HT1080 (cell line): Measurements from ENCODE around the gene UBE2C. TPM values are rescaled to one million over a fixed set of nuclear protein-coding genes. Genes with fewer than 3 reads are reported as not detected.
"Not testable (repeated sequence)": the region's sequence is repeated elsewhere in the genome, so short reads cannot be mapped to it uniquely, and the experiment has no call there.

Experiments
- DNase-seq: peaks from one replicate; pipeline ENCODE4 v3.0.0-alpha.2; 2015; ENCODE audit warnings: low read depth
- total RNA-seq: library from RNA; depleted of rRNA; stranded (reverse); fragments of >200 nt; shearing (Covaris generic); gene quantifications from 2 replicates; pipeline ENCODE4 v1.2.3, GENCODE V29; 2014

UBE2C gene
- total RNA-seq, 1 experiment from 2014 or later: 392 TPM

DNA sequence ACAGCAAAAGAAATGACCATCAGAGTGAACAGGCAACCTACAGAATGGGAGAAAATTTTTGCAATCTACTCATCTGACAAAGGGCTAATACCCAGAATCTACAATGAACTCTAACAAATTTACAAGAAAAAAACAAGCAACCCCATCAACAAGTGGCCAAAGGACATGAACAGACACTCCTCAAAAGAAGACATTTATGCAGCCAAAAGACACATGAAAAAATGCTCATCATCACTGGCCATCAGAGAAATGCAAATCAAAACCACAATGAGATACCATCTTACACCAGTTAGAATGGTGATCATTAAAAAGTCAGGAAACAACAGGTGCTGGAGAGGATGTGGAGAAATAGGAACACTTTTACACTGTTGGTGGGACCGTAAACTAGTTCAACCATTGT is 14.9 kb upstream of the UBE2C start:
- DNase-seq: not testable (repeated sequence)

DNA sequence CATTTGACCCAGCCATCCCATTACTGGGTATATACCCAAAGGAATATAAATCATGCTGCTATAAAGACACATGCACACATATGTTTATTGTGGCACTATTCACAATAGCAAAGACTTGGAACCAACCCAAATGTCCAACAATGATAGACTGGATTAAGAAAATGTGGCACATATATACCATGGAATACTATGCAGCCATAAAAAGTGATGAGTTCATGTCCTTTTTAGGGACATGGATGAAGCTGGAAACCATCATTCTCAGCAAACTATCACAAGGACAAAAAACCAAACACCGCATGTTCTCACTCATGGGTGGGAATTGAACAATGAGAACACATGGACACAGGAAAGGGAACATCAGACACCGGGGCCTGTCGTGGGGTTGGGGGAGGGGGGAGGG is 14.5 kb upstream of the UBE2C start:
- DNase-seq: not testable (repeated sequence)

DNA sequence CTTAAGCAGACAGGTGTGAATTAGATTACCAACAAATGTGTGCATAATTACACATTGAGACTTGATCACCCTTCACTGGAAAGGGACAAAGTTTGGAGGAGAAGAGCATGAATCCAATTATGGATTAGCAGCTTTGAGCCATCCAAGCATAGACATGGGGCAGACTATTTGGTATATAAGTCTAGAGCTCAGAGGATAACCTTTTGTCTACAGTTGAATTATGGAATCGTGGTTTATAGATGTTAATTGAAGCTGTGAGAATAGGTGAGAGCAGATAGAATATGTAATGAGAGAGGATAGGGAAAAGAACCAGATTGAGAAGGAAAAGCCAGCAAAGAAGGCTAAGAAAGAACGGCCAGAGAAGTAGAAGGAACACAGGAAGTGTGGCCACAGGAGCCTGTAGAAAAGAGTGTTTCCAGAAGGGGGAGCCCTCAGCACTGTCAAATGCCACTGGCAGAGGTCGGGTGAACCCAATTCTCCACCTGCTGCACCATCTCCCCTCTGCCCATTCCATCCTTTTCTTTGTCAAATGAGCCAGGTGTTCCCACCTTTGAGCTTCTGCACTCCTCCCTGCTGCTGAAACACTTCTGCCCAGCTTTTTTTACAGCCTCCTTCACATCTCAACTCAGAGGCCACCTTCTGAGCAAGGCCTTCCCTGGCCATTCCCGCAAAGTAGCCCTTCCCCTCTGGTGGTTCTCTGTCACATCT is 13.4 kb upstream of the UBE2C start:
- peak; percentile 63 for DNase-seq

DNA sequence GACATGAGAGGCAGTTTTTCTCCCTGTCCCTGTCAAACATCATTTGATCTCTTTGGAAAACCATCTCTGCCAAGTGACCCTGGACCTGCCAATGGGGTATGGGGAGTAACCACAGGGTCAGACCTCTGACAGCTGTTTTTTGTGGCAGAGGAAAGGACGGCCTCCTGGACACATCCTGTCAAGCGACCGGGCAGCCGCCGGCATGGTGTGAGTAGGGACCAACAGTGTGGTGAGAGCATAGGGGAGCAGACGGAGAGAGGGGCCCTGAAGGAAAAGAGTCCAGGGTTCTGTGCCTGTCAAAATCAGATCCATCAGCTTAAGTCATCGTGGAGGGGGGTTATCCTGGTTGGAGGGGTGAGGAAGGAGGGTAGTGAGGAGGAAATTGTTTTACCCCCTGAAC is 10.6 kb upstream of the UBE2C start:
- no peak for DNase-seq

DNA sequence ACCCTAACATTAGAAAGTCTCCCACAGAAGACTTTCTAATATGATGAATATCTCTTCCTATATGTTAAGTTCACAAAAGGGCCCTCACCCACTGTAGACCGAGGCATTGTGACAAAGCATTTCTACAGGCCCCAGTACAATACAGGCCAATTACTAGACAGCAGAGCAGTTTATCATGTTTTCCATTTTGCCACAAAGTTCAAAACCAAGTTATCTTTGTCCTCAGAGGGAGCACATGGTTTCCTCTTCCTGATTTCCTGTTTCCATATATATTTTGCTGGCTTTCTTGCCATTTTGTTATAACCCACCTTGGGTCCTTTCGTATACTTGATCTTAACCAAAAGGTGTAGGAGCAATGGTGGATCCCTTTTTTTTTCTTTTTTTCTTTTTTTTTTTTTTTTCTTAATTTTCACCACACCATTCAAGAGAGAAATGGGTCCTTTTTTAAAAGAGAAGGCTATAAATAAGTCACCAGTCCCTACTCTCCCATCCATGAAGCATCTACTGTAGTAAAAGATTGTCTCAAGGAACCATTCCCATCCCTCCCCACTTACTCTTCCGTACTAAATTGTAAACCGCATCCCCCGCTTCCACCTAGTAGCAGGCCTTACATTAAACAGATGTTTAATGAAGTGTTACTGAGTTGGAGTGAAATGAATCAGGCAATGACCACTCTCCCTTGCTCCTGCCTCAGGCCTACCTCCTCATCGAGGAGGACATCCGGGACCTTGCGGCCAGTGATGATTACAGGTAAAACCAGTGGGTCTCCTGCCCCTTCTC is 2.1 kb upstream of the UBE2C start:
- no peak for DNase-seq

DNA sequence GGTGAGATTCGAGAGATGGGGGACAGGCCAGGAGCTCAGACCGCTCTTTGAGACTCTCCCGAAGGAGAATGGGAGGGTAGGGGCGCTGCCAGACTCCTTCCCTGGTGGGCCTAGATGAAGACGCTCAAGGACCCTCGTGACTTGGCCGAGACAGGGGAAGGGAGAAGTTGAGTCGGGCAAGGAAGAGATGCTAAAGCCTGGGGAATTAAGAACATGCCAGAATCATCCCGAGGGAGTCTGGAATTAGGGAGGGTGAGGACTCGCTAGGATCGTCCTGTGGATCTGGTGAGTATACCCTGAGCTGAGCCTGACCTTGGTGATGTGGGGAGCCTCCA is 529 bp downstream of the UBE2C start:
- no peak for DNase-seq

DNA sequence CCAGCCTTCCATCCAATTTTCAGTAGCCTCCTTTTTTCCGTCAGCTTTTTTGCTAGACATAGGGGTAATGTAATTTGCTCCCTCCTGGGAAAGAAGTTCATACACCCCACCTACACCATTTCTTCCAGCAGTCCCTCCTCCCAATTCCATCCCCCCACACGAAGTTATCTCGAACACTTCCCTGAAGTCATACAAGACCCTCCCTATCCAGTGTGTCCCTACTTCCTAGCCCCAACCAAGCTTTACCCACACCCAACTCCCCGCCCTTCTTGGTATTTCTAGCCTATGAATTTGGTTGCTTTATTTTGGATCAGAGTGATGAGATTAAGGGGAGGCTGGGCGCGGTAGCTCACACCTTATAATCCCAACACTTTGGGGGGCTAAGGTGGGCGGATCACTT is 1.0 kb downstream of the UBE2C start:
- no peak for DNase-seq

DNA sequence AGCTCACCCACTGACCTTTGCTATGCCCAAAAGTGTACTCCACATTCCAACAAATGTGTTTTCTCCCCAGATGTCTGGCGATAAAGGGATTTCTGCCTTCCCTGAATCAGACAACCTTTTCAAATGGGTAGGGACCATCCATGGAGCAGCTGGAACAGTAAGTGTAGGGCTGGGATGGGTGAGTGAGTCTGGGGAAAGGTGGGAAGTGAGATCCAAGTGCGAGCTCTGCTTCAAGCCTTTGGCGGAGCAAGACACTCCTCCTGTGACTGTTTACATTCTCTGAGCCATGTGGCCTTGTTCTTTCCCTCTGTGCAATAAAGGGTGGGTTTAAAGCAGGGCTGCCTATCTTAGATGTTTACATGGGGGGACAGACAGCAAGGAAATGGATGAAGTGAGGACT is 1.9 kb downstream of the UBE2C start:
- no peak for DNase-seq

DNA sequence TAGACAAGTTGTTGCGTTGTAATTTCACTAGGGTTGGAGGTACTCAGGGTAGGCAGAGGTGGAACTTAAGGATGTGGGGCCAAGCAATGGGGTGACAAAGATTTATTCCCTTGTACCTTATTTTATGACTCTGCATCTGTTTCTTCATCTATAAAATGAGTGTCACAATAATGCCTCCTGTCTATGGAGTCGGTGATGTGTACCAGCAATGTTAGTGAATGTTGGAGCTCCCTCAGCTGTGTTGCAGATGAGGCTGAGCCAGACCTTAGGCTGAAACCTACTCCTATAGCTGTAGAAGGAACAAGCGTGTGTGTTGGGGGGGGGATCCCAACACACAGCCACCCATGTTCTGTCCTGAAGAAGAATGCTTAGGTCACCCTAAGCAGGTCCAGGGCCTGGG is 4.5 kb downstream of the UBE2C start:
- DNase-seq: no peak

DNA sequence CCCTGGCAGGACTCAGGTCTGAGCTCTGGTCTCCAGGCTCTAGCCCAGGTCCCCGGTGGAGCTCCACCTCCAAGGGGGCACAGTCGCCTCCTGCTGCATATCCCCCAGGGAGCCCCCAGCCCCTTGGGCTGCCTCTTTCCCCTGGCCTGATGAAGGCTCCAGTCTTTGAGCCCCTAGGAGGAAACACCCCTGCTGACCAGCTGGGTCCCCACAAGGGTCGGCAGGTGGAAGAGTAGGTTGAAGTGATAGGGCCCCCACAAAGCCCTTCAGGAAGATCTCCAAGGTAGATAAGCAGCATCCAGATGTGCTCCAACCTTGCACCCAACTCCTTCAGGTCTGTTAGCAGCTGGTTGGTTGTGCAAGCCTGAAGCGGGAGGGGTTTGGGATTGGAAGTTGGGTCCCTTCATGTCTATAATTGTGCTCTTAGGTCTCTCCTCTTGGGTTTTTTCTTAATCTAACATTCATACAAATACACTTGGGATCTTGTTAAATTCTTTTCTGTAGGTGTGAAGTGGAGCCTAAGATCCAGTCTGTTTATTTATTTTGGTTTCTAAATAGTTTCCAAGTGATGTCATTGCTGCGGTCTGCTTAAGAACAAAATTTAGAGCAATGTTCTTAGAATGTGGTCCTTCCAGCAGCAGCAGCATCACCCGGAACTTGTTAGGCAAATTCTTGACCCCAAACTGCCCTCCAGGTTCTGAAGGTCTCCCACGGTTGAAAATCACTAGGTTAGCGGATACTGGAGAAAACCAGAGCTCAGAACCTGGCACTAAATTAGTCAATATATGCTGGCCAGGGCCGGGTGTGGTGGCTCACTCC is 5.1 kb downstream of the UBE2C start:
- peak; percentile 70 for DNase-seq

DNA sequence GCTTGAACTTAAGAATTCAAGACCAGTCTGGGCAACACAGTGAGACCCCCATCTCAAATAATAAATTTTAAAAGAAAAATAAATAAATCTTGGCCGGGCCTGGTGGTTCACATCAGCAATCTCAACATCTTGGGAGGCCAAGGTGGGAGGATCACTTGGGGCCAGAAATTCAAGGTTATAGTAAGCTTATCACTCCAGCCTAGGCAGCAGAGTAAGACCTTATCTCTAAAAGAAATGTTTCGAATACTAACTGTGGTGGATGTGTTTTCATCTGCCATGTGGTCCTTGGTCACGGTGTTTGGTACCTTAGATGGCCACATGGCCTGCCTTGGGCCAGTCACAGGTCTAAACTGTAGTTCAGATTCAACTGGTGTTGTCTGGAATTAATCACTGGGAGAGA is 5.8 kb downstream of the UBE2C start:
- no peak for DNase-seq

DNA sequence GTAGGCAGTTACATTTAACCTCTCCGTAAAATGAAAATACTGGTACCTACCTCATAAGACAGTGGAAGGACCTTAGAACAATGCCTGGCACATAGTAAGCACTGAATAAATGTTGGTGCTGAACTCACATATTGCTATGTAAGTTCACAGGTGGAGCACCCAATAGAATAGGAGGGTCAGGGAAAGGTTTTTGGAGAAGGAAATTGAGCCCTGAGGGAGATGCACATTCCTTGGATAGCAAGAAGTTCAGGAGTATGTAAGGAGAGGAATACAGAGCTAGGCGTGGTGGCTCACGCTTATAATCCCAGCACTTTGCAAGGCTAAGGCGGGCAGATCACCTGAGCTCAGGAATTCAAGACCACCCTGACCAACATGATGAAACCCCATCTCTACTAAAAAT is 7.0 kb downstream of the UBE2C start:
- DNase-seq: no peak

DNA sequence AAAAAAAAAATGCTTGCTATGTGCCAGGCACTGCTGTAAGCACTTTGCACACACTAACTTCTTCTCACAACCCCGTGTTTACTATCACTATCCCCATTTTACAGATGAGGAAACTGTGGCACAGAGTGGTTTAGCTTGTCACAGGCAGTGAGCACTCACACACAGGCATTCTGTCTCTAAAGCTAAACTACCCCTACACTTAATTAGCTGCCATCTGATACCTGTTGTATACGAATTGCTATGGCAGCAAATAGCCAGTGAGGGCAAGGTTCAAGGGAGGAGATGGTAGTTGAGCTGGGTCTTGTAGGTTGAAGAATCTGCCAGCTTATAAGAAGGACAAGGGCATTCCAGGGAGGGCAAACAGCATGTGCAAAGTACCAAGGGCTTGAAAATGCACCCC is 9.5 kb downstream of the UBE2C start:
- DNase-seq: no peak

DNA sequence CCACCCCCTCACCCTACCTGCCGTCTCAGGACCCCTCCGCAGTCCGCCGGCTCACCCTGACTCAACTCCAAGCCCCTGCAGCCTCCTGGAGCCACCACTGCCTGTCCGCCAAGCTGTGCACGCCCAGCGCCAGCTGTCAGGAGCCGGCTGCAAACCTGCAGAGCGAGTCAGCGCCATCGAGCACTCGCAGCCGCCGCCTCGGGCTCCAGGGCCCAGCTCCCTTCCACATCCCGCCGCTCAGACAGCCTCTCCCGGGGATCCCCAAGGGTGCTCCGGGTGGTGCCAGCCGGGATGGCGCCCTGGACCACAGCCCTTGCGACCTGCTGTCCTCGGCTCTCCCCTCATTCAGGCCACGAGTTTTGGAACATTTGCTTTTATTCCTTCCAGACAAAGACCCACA is 10.4 kb downstream of the UBE2C start:
- no peak for DNase-seq

DNA sequence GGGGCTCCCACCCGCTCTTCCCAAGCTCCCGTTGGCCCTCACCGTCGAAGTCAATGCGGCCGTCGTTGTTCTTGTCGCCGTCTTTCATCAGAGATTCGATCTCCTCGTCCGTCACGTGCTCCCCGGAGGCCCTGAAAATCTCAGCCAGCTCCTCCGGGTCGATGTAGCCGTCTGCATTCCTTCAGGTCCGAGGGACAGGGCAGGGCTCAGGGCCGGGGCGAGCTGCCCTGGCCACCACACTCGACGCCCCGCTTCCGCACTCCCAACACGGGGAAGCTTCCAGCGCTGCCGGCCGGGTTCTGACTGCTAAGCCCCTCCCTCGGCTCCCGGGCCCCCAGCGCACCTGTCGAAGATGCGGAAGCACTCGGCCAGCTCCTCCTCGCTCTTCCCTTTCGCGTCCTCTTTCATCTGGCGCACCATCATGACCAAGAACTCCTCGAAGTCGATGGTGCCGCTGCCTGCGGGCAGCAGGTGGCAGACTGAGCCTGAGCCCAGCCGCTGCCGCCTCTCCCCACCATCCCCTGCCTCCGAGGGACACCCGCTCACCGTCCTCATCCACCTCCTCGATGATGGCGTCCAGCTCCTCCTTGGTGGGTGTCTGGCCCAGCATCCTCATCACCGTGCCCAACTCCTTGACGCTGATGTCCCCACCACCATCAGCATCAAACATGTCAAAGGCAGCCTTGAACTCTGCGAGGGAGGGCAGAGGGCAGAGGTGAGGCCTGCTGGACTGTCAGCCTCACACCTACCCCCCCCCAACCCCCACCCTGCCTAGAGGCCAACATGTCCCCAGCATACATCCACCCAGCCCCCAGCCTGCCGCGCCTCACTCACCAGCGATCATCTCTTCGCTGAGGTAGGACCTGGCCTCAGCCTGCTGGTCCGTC is 11.7 kb downstream of the UBE2C start:
- no peak for DNase-seq

DNA sequence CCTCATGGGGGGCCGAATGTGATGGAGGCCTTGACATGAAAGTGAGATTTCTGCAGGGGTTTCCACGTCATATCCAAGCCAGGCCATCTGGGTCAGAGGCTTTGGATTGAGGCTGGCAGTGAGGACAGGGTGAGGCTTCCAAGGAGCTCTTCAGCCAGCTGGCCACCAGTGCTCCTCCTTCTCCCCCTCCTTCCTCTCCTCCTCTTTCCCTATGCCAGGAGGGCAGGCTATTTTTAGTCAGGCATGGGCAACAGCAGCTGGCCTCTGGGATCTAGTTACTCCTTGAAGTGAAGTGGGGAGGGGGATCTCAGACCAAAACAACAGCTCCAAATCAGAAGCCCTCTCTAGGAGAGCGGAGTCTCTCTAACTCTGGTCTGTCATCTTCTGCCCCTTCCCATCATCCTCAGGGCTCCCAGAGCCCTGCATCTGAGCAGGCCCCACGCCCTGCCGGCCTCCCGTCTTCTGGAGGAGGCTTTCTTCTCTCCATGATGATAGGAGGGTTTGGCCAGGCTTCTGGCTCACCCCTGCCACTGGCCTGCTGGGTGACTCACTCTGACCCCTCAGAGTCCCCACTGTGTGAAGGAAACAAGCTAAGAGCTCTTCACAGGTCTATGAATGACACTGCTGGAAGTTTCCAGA is 14.1 kb downstream of the UBE2C start:
- DNase-seq: peak; percentile 55

DNA sequence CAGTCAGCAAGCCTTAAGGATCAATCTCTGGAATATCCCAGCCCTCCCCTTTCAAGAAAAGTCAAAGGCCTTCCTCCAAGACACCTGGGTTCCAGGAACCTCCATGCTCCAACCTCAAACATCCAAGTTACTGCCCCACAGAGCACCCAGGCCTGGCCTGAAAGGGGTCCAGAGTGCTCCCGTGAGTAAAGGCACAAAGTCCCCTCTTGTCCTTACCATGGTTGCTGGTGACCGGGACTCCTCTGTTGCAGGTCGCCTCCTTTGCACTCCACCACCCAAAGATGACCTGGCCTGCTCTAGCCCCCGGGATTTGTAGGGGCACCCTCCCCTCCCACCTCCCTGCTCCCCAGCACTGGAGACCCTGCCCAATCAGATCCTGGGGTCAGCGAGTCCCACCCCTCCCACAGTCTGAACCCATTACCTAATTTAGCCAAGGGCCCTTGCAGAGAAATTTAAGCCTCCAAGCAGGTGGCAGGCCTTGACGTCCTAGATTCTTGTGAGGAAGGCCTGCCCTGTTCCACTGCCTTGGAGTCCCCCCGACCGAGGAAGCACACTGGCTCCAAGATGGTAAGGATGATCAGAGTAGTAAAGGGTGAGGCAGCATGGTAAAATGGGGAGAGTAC is 14.7 kb downstream of the UBE2C start, which contains the start of gene TNNC2:
Gene TNNC2 (minus strand): TSS at position 283 of the 623 bp plus-strand sequence. CDS start 64 bp downstream, at position 219.
- DNase-seq: no peak

DNA sequence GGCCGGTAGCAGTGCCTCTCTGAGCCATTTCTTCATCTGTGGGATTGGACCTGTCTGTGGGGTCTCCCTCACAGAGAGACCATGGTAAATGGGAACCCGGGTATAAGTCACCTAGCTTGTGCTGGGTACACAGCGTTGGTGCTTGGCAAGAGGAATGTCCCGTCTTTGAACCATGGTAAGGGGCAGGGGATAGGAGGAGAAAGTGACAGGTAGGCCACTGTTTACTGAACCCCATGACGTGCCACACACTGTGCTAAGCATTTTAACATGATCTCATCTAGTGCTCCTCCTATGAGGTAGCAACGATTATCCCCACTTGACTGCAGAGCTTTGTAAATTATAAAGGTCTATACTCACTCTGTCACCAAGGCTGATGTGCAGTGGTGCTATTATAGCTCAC is 15.3 kb downstream of the UBE2C start:
- DNase-seq: no peak

DNA sequence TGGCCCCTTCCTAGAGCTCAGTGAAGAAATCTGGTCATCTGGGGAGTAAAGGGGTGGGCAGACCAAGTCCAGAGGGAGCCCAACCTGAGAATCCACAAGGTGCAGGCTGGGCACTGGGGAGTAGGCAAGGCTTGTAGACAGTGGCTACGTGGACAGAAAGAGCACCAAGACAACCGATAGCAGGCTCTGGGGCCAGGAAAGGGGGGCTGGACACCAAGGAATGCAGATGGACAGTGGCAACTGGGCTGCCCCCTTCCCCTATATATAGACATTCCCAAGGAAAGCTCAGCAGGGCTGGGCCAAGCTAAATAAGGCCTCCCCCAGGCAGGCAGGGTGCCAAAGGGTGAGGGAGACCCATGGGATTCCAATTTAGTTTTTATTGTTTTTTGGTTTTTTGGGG is 16.1 kb downstream of the UBE2C start:
- DNase-seq: no peak

DNA sequence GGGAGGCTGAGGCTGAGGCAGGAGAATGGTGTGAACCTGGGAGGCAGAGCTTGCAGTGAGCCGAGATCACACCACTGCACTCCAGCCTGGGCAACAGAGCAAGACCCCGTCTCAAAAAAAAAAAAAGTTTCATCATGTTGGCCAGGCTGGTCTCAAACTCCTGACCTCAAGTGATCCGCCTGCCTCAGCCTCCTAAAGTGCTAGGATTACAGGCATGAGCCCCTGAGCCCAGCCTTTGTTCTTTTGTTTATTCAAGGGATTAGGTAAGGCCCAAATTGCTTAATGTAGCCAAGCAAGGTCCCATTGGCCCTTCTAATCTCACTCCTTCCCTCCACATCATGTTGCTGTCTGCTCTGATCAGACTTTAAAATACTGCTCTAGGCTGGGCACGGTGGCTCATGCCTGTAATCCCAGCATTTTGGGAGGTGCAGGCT is 17.2 kb downstream of the UBE2C start:
- not testable (repeated sequence) for DNase-seq
